Astrocyte of the cerebellum (primary cell): ENCODE measurements around the gene CELSR2.

Source experiments
- DNase-seq: peaks from one replicate; pipeline ENCODE4 v3.0.0-alpha.2; 2011; ENCODE audit warnings: low read depth
- H3K4me3 ChIP-seq: 2 replicates; pipeline ENCODE4 v1.5.1; 2011; ENCODE audit warnings: mild to moderate bottlenecking, low read depth, low read length, moderate library complexity
- CTCF ChIP-seq: IDR thresholded peaks from 2 replicates; pipeline ENCODE4 v1.5.1; 2012; ENCODE audit warnings: low read length, low read depth, moderate library complexity, mild to moderate bottlenecking; ENCODE audit errors: missing control alignments
- in situ Hi-C: cut with HindIII; loops from 2 replicates; pipeline ENCODE4 v1.10.0; 2017; ENCODE audit warnings: low sequenced_read_pairs

Gene CELSR2

DNA sequence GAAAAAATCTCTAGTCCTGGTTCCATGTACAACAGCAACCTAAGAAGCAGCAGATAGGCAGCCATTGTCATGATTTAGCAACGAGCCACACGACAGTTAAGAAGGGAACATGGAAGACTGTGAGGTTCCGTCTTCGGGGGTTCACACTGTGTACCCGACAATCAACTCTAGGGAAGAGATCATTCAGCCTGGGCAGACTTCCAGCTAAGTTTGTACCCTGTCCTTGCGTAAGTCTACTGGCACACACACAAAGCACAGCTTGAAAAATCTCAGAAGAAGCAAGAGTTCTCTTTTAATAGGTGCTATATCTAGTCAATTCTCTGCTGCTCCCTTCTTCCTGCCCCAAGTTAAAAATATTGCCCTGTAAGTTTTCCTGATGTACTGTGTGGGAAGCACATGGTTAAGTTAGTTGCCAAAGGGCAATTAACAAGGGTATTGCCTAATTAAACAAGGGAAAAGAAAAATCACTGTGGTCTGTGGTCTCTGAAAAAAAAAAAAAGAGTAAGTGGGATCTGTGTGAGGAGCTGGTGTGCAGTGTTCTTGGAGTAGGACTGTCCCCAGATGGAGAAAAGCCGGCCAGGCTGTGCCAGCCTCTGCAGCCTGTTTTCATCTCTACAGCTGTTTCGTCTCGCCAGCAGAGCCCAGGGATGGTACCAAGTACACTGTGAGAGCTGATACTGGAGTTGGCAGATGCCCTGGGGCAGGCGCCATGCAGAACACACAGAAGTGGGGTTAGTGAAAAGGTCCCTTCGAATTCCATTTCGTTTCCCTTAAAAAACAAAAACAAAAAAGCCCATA is 63.8 kb downstream of the CELSR2 start:
- in situ Hi-C loops = no loop called here
- no peak for TF ChIP-seq CTCF
- H3K4me3 ChIP-seq = no peak overlapping the region
- DNase-seq = no peak

GRCh38 chr1:109314795-109315194 is 65.5 kb downstream of the CELSR2 start:
- no peak for TF ChIP-seq CTCF
- in situ Hi-C loops = no loop called here
- DNase-seq = peak; percentile 27
- H3K4me3 ChIP-seq = no peak overlapping the region

GRCh38 chr1:109315288-109315687 is 65.9 kb downstream of the CELSR2 start:
- in situ Hi-C loops = no loop called here
- no peak for TF ChIP-seq CTCF
- no peak overlapping the region for H3K4me3 ChIP-seq
- no peak for DNase-seq

- in situ Hi-C loops = no loop called here
- no peak for TF ChIP-seq CTCF
- no peak overlapping the region for H3K4me3 ChIP-seq
- no peak for DNase-seq
These were observed 67.2 kb downstream of the CELSR2 start for GRCh38 chr1:109316506-109316905.

DNA sequence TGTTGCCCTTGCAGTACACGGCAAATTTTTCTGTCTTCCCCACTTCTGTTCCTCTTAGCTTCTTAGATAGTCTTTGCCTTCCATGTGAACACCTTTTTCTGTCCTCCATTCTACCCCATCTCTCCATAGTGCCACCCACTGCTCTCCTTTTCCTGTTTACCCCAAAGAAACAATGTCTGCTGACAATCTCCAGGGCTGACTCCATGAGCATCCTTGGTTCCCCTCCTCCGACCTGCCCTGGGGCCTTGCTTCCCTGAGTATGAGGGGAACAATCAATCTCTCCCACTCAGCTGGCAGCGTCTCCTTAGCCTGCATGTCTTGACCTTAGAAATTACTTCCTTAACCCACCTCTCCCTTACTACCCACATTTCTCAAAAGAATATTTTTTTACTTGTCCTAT is 69.8 kb downstream of the CELSR2 start:
- no peak for TF ChIP-seq CTCF
- no peak for DNase-seq
- in situ Hi-C loops = no loop called here
- H3K4me3 ChIP-seq = no peak overlapping the region

DNA sequence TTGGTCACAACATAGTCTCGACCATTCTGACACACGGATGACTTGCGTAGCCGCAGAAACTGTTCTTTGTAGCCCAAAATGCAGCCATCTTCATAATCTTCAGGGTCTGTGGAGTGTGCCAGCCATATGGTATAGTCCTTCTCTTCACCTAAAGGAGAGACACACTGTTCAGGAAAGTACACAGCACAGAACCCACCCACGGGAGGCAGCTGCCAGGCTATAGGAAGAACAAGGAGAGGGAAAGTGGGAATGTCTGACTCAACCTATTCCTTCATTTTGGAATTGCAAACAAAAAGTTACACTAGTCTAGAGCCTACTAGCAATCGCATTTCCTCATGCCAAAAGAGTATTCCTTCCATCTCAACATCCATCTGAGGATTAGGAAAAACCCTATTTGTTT is 73.6 kb downstream of the CELSR2 start:
- in situ Hi-C loops = no loop called here
- no peak overlapping the region for H3K4me3 ChIP-seq
- TF ChIP-seq CTCF = no peak
- no peak for DNase-seq
